HepG2 (cell line): ENCODE measurements around the gene TRIM69. TPM values are rescaled to one million over a fixed set of nuclear protein-coding genes. Genes with fewer than 3 reads are reported as not detected.

Experiments
- ATF7 ChIP-seq, 2 experiments: fragments of 450-650 bp in 1 of 2; sonication (generic) in 1 of 2; formaldehyde crosslinking in 1 of 2; IDR thresholded peaks; 2 replicates each; pipeline versions ENCODE4 v1.4.0 to v1.6.1; 2016 to 2020; ENCODE audit warnings: antibody characterized with exemption in 1 of 2, mild to moderate bottlenecking in 1 of 2, missing genetic modification reagents in 1 of 2
- GMEB2 ChIP-seq: IDR thresholded peaks from 2 replicates; pipeline ENCODE4 v1.6.1; 2016; ENCODE audit warnings: missing biosample characterization, missing genetic modification reagents, low read depth
- KDM1A ChIP-seq: IDR thresholded peaks from 2 replicates; pipeline ENCODE4 v1.6.1; 2016; ENCODE audit warnings: missing compliant biosample characterization
- KLF16 ChIP-seq, 2 experiments: sonication (generic) in 1 of 2; formaldehyde crosslinking in 1 of 2; IDR thresholded peaks; 2 replicates each; pipeline versions ENCODE4 v1.6.1 to v1.8.0; 2016 to 2023; ENCODE audit warnings: missing genetic modification reagents in 2 of 2, missing compliant biosample characterization in 1 of 2
- MNT ChIP-seq: fragments of 450-650 bp; IDR thresholded peaks from 2 replicates; pipeline ENCODE4 v1.6.1; 2016
- NR2C2 ChIP-seq: sonication (generic); formaldehyde crosslinking; IDR thresholded peaks from 2 replicates; pipeline ENCODE4 v1.4.0; 2020; ENCODE audit warnings: missing genetic modification reagents, mild to moderate bottlenecking, moderate library complexity, borderline replicate concordance
- POLR2G ChIP-seq: fragments of 200-400 bp; formaldehyde crosslinking; IDR thresholded peaks from 2 replicates; pipeline ENCODE4 v1.6.1; 2018; ENCODE audit warnings: mild to moderate bottlenecking, low read depth, low read length, moderate library complexity
- RBAK ChIP-seq: sonication (generic); formaldehyde crosslinking; IDR thresholded peaks from 2 replicates; pipeline ENCODE4 v1.5.1; 2020; ENCODE audit warnings: mild to moderate bottlenecking, missing genetic modification reagents
- RFXANK ChIP-seq: IDR thresholded peaks from 2 replicates; pipeline ENCODE4 v1.6.1; 2016
- SRY ChIP-seq: sonication (generic); formaldehyde crosslinking; IDR thresholded peaks from 2 replicates; pipeline ENCODE4 v1.8.0; 2022; ENCODE audit warnings: mild to moderate bottlenecking, missing genetic modification reagents
- ZFX ChIP-seq: sonication (generic); formaldehyde crosslinking; IDR thresholded peaks from 2 replicates; pipeline ENCODE4 v1.4.0; 2020; ENCODE audit warnings: mild to moderate bottlenecking, low read depth, missing genetic modification reagents, moderate library complexity
- ZNF234 ChIP-seq: sonication (generic); formaldehyde crosslinking; conservative IDR thresholded peaks from 2 replicates; pipeline ENCODE4 v1.5.1; 2020; ENCODE audit warnings: mild to moderate bottlenecking, missing genetic modification reagents
- ZNF292 ChIP-seq: sonication (generic); formaldehyde crosslinking; IDR thresholded peaks from 2 replicates; pipeline ENCODE4 v1.8.1; 2022; ENCODE audit warnings: mild to moderate bottlenecking, low read depth, missing genetic modification reagents, borderline replicate concordance
- ZNF318 ChIP-seq: sonication (generic); formaldehyde crosslinking; IDR thresholded peaks from 2 replicates; pipeline ENCODE4 v1.4.0; 2020; ENCODE audit warnings: mild to moderate bottlenecking, missing genetic modification reagents
- ZNF670 ChIP-seq: sonication (generic); formaldehyde crosslinking; IDR thresholded peaks from 2 replicates; pipeline ENCODE4 v1.8.0; 2022; ENCODE audit warnings: mild to moderate bottlenecking, missing genetic modification reagents, borderline replicate concordance
- ZNF713 ChIP-seq: sonication (generic); formaldehyde crosslinking; IDR thresholded peaks from 2 replicates; pipeline ENCODE4 v1.4.0; 2020; ENCODE audit warnings: mild to moderate bottlenecking, missing genetic modification reagents
- ZZZ3 ChIP-seq: sonication (generic); formaldehyde crosslinking; IDR thresholded peaks from 2 replicates; pipeline ENCODE4 v1.4.0; 2020; ENCODE audit warnings: missing genetic modification reagents, mild to moderate bottlenecking, borderline replicate concordance
- polyA plus RNA-seq, 8 experiments: library from polyadenylated mRNA; depleted of rRNA in 3 of 8; stranded (reverse) in 7 of 8; unstranded in 1 of 8; fragments of >200 nt; fragmentation: Illumina TruSeq in 4 of 8; extraction: Trizol in 4 of 8; gene quantifications; 2 replicates each; pipeline versions ENCODE4 v1.2.1 to v1.2.3, GENCODE V29; 2011 to 2016; ENCODE audit warnings: low read depth in 4 of 8, missing spikeins in 1 of 8, mixed read lengths in 1 of 8; ENCODE audit not compliant: insufficient read depth in 1 of 8
- total RNA-seq, 5 experiments: library from RNA; depleted of rRNA; stranded (reverse); fragments of >200 nt; fragmentation: Illumina TruSeq; extraction: Trizol; gene quantifications; 2 replicates each; pipeline ENCODE4 v1.2.3, GENCODE V29; 2016; ENCODE audit warnings: low read depth in 1 of 5

The TRIM69 gene
- total and polyA plus RNA-seq, 2 of the 13 experiments (the other 11 are each of a cell fraction or from before 2014, with no cell fraction given) = 2.6 to 3.2 TPM

GRCh38 chr15:44726568-44727484 is 9.5 kb upstream of the TRIM69 start (continued):
- TF ChIP-seq MNT (no peak), ZZZ3 (CRISPR knock-in tag) (no peak), SRY (no peak), POLR2G (peak; percentile 33; the same call in 1 of the 2 replicates), GMEB2 (CRISPR knock-in tag) (no peak), ZNF318 (CRISPR knock-in tag) (no peak), KLF16 (CRISPR knock-in tag; IDR thresholded peaks at IDR 0.05) (peak in 1 of 2 experiments; percentile 31; a peak in 1 of 4 replicates), KDM1A (CRISPR knock-in tag) (0 out of 2 replicates have a peak, but pooled peaks have one; percentile 12), ZFX (CRISPR knock-in tag) (0 out of 2 replicates have a peak, but pooled peaks have one; percentile 34), NR2C2 (CRISPR knock-in tag) (no peak), RFXANK (CRISPR knock-in tag) (0 out of 2 replicates have a peak, but pooled peaks have one; percentile 61), ZNF234 (CRISPR knock-in tag) (no peak), ZNF713 (CRISPR knock-in tag) (no peak), ATF7 (IDR thresholded peaks at IDR 0.05) (no peak), ATF7 (CRISPR knock-in tag; IDR thresholded peaks at IDR 0.05) (no peak), ZNF292 (CRISPR knock-in tag) (no peak; the same call in 1 of the 2 replicates), RBAK (no peak), ZNF670 (CRISPR knock-in tag) (no peak)
